Left cardiac atrium (tissue), 4 donors: ENCODE measurements around the gene NTNG1. TPM values are rescaled to one million over a fixed set of nuclear protein-coding genes. Genes with fewer than 3 reads are reported as not detected.
"Not testable (repeated sequence)": the region's sequence is repeated elsewhere in the genome, so short reads cannot be mapped to it uniquely, and the experiment has no call there.

ENCODE experiments used
- ATAC-seq, 2 donors: fragments of 200-7000 bp; cut with Tn5 transposase; one replicate each; pipeline ENCODE4 v1.9.1; 2020; ENCODE audit warnings: mild to moderate bottlenecking in 2 of 2, moderate library complexity in 2 of 2
- DNase-seq: peaks from one replicate; pipeline ENCODE4 v3.0.0-alpha.2; 2020
- intact Hi-C, 2 donors: fragments of 100-400 bp; cut with DNase I; formaldehyde crosslinking; loops; one replicate each; pipeline versions ENCODE4 v1.14.1 to v1.15.1; 2022 to 2023
- total RNA-seq, 2 donors: library from RNA; stranded (reverse); fragmentation: NEBNext Ultra II Directional; extraction: Animal tissue kit (Norgen Biotek cat#: 25700); gene quantifications; one replicate each; pipeline ENCODE4 v1.2.1, GENCODE V29; 2021
- donor health status: DM: no; HTN: yes; CAD: no.
- donor health status: DM: no; HTN: yes; CAD: no; lungs with severe emphysema.
- donor health status: DM: yes; HTN: yes; CAD: no.
- donor health status: Dilated cardiomyopathy.

NTNG1 gene
- total RNA-seq, 2 donors from 2014 or later: 0.26 to 1.2 TPM

GRCh38 chr1:107187399-107187798, 46.6 kb downstream of the NTNG1 start:
- no peak for ATAC-seq
- intact Hi-C loops: no loop called here

DNA sequence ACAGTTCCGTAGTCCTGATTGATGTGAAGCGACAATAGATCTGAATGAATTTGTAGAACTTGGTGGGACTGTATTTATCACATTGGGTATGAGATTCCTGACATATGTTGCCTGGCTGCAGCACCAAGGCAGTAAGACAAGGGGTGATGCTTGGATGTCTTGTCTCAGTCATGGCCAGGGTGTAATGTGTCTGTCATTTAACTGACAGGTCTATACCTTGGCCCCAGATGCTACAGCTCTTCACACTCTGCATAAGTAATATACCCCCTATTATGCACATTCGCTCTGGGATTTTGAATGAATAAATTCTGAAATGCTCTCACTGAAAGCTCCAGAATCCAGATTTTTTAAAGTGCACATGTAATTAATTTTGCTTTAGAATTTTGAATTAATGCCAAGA, 47.3 kb downstream of the NTNG1 start:
- DNase-seq (no peak), ATAC-seq (no peak)
- intact Hi-C loops: no loop called here

More at GRCh38 chr1:107187399-107187798, 46.6 kb downstream of the NTNG1 start:
- DNase-seq: no peak

DNA sequence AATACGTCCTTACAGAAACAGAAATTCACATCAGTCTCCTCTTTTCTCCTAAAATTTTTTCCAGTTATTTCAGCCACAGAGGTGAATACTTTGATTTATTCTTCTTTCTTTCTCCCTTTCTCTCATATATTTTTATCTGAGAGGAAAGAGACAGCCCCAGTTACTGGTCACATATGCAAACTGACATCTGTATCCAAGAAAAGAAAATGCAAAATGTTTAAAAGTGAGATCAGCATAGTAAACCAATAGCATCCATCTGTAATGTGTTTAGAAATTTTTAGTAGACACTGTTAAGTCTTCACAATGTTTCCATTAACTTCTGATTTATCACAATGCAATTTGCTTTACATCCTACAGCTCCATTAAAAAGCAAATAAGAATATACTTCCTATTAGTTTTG, 53.5 kb downstream of the NTNG1 start:
- no peak for DNase-seq

DNA sequence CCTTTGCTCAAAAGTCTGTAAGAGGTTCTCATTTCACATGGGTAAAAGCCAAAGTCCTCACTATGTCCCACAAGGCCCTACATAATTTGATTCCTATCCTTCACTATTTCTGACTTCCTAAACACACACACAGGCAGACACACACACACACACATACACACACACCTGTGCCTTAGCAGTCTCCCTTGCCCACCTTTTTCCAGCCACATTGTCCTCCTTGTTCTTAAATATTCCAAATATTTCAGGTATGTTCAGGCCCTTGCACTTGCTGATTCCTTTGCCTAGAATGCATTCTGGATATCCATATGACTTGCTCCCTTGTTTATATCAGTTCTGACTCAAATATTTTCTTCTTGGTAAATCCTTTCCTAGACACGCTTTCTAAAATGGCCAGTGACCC, 54.6 kb downstream of the NTNG1 start:
- no peak for ATAC-seq
- DNase-seq: no peak
- intact Hi-C loops: no loop called here

More for the DNA sequence above, 53.5 kb downstream of the NTNG1 start:
- intact Hi-C loops: no loop called here
- no peak for ATAC-seq

GRCh38 chr1:107196973-107197562, 56.2 kb downstream of the NTNG1 start:
- intact Hi-C loops: no loop called here
- ATAC-seq: no peak
- no peak for DNase-seq

DNA sequence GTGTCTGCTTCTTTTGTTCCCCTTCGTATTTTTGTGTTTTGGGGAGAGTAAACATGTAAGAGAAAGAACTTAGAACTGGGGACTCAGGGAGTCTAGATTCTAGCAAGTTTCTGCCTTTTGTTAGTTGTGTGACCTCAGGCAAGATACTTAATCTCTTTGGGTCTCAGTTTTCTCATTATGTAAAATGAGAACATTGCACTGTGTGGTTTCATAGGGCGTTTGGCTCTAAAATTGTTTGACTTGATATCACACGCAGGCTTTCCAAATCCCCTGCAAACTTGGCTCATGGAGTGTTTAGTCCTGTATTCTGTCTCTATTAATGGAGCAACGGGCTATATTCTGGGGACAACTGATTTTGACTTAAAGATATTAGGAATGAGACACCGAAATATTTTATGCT, 57.7 kb downstream of the NTNG1 start:
- ATAC-seq: no peak
- intact Hi-C loops: no loop called here
- DNase-seq: no peak

DNA sequence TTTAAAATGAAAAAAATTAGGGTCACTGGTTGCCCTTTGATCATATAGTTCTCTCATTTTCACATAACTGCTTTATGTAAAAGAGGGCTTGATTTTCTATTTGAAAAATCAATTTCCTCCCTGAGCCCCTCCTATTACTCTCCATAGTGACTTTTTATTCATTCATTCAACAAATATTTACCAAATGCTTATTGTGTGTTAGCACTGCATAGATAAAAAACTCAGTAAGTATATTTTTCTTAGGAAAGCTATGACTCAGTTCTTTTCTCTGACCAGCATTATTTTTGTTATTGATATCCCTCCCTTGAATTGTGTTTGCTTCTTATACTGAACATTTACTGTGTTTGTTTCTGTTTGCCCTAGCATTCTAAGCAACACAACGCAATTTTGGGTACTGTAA, 59.8 kb downstream of the NTNG1 start:
- intact Hi-C loops: no loop called here
- DNase-seq (no peak), ATAC-seq (no peak)

- intact Hi-C loops: no loop called here
- DNase-seq (no peak), ATAC-seq (no peak)
Observed at GRCh38 chr1:107202007-107202406, 61.2 kb downstream of the NTNG1 start.

- intact Hi-C loops: no loop called here
- ATAC-seq (no peak), DNase-seq (no peak)
Observed at GRCh38 chr1:107213225-107213624, 72.4 kb downstream of the NTNG1 start.

DNA sequence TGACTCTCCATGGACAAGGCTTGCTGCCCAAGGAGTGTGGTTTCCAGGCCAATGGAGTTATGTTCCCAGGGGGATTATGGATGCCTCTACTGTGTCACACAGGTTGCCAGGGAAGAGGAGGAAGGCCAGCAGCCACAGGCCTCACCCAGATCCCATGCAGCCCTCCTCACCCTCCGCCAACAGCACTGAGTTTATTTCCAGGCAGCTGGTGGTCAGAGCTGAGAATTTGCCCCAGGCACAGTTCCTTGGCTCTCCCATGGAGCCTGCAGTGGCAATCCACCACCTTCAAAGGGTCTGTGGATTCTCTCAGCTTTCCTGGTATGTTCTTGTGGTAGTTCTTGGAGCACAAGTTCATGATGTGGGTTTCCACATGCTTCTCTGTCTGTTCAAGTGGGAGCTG, 79.2 kb downstream of the NTNG1 start:
- intact Hi-C loops: no loop called here
- ATAC-seq: no peak
- no peak for DNase-seq

- no peak for DNase-seq
- no peak for ATAC-seq
- intact Hi-C loops: no loop called here
Observed at GRCh38 chr1:107225706-107226105, 84.9 kb downstream of the NTNG1 start.

- intact Hi-C loops: no loop called here
- DNase-seq (no peak), ATAC-seq (no peak)
Observed at GRCh38 chr1:107228704-107229371, 88.0 kb downstream of the NTNG1 start.

GRCh38 chr1:107229711-107230110, 88.9 kb downstream of the NTNG1 start:
- intact Hi-C loops: no loop called here
- DNase-seq: no peak
- no peak for ATAC-seq

DNA sequence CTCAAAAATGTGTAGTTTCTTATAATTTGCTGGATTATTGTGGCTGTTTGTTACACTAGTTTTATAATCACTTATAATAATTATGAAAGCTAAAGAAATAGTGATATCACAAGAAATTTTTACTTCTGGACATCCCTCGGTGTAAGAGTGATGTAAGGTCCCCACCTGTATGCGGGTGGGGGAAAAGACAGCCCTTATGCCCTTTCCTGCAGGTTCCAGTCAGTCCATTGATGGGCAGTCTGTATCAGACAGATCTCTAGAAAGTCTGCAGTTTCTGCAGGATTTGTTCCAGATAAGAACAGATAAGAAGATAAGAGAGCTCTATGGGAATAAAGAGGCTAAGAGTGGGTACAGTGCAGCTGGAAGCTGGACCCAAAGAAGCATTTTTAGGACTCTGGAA, 89.3 kb downstream of the NTNG1 start:
- ATAC-seq: no peak
- intact Hi-C loops: no loop called here
- DNase-seq: no peak

- ATAC-seq (no peak), DNase-seq (no peak)
- intact Hi-C loops: no loop called here
Observed at GRCh38 chr1:107231291-107231690, 90.5 kb downstream of the NTNG1 start.

GRCh38 chr1:107232426-107232825, 91.6 kb downstream of the NTNG1 start:
- DNase-seq: no peak
- intact Hi-C loops: no loop called here
- ATAC-seq: no peak

DNA sequence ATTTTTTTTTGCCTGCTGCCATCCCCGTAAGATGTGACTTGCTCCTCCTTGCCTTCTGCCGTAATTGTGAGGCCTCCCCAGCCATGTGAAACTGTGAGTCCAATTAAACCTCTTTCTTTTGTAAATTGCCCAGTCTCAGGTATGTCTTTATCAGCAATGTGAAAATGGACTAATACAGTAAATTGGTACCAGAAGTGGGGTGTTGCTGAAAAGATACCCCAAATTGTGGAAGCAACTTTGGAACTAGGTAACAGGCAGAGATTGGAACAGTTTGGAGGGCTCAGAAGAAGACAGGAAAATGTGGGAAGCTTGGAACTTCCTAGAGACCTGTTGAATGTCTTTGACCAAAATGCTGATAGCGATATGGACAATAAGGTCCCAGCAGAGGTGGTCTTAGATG, 95.9 kb downstream of the NTNG1 start:
- ATAC-seq, intact Hi-C loops, DNase-seq: not testable (repeated sequence)

- intact Hi-C loops: no loop called here
- no peak for ATAC-seq
- no peak for DNase-seq
Observed at GRCh38 chr1:107243461-107243860, 102.6 kb downstream of the NTNG1 start.

- intact Hi-C loops: loop anchor here in 1 of 2 donors (2.0 kb wide), 1 partner anchor 42 kb away; no protein-coding TSS in a partner anchor
- ATAC-seq: no peak
- DNase-seq: no peak
Observed at GRCh38 chr1:107244709-107245500, 104.1 kb downstream of the NTNG1 start.

- no peak for ATAC-seq
- DNase-seq: no peak
- intact Hi-C loops: no loop called here
Observed at GRCh38 chr1:107246775-107247345, 106.0 kb downstream of the NTNG1 start.
